PFSK-1 (cell line): ENCODE data around the gene ANKRD13B.

Experiments used
- FOXP2 ChIP-seq: optimal IDR thresholded peaks from 2 replicates; pipeline ENCODE3; 2011; ENCODE audit warnings: borderline replicate concordance, control low read depth, inconsistent platforms; ENCODE audit not compliant: insufficient read depth; ENCODE audit errors: extremely low read length, extremely low read depth
- POLR2AphosphoS5 ChIP-seq: IDR thresholded peaks from 2 replicates; pipeline ENCODE4 v1.6.1; 2012; ENCODE audit warnings: low read depth, mild to moderate bottlenecking, control low read depth, low read length, moderate library complexity
- SIN3A ChIP-seq: IDR thresholded peaks from 2 replicates; pipeline ENCODE4 v1.6.1; 2012; ENCODE audit warnings: mild to moderate bottlenecking, low read length, moderate library complexity, borderline replicate concordance; ENCODE audit not compliant: insufficient read depth
- TAF1 ChIP-seq: IDR thresholded peaks from 2 replicates; pipeline ENCODE4 v1.6.1; 2012; ENCODE audit warnings: low read length, control low read depth, borderline replicate concordance; ENCODE audit not compliant: insufficient read depth
- TF ChIP-seq, protein P1 (sequence below), 2 experiments: IDR thresholded peaks; 2 replicates each; pipeline versions ENCODE4 v1.6.1 to v1.8.0; 2011 to 2012; ENCODE audit warnings: low read depth in 2 of 2, low read length in 2 of 2, control low read depth in 1 of 2, inconsistent platforms in 1 of 2, mild to moderate bottlenecking in 1 of 2, moderate library complexity in 1 of 2; ENCODE audit not compliant: insufficient read depth in 1 of 2

The ANKRD13B gene

GRCh38 chr17:29568331-29569244 lies 24.3 kb upstream of the ANKRD13B start, which contains the start of gene TP53I13:
TP53I13 (plus strand) TSS chr17:29568701; CDS start chr17:29568759, 58 bp downstream.
- peak; percentile 49 for TF ChIP-seq FOXP2
- TF ChIP-seq, protein P1, sequence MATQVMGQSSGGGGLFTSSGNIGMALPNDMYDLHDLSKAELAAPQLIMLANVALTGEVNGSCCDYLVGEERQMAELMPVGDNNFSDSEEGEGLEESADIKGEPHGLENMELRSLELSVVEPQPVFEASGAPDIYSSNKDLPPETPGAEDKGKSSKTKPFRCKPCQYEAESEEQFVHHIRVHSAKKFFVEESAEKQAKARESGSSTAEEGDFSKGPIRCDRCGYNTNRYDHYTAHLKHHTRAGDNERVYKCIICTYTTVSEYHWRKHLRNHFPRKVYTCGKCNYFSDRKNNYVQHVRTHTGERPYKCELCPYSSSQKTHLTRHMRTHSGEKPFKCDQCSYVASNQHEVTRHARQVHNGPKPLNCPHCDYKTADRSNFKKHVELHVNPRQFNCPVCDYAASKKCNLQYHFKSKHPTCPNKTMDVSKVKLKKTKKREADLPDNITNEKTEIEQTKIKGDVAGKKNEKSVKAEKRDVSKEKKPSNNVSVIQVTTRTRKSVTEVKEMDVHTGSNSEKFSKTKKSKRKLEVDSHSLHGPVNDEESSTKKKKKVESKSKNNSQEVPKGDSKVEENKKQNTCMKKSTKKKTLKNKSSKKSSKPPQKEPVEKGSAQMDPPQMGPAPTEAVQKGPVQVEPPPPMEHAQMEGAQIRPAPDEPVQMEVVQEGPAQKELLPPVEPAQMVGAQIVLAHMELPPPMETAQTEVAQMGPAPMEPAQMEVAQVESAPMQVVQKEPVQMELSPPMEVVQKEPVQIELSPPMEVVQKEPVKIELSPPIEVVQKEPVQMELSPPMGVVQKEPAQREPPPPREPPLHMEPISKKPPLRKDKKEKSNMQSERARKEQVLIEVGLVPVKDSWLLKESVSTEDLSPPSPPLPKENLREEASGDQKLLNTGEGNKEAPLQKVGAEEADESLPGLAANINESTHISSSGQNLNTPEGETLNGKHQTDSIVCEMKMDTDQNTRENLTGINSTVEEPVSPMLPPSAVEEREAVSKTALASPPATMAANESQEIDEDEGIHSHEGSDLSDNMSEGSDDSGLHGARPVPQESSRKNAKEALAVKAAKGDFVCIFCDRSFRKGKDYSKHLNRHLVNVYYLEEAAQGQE (IDR thresholded peaks at IDR 0.05; ENCODE audit: insufficient read depth in 1 of 2, low read depth in 2 of 2, low read length in 2 of 2) = peak in 1 of 2 experiments; percentile 25; a peak in 1 of 4 replicates
- TF ChIP-seq SIN3A = no peak
- 0 out of 2 replicates have a peak, but pooled peaks have one; percentile 42 for TF ChIP-seq TAF1
- TF ChIP-seq POLR2AphosphoS5 = peak; percentile 88

DNA sequence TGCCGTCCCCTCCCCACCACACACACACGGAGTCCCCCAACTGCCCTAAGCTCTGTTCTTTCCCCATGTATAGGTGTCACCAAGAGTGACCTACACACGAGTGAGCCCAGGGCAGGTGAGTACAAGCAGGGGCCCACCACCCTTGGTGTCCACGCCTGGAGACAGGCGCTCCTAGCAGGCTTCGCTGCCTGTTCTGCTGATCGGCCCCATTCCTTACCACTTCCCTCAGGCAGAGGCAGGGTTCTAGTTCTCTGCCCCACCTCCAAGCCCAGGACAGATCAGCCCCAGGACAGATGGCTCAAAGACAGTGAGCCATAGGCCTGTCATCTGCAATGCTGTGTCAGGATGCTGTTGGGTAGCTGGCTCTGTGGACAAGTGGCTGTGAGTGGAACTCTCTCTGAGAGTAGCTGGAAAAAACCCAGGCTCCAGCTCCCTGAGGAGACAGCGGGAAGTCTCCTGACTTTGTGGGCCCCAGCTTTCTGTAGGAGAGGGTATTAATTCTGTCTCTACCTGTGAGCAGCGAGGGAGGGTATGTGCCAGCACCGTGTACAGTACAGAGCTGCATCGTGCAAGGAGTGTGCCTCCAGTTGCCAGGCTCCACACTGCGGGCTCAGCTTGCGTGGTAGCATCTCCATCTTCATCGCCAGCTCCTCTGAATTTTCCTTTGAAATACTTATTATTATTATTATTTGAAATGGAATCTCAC lies 23.5 kb upstream of the ANKRD13B start:
- no peak for TF ChIP-seq POLR2AphosphoS5
- TF ChIP-seq, protein P1 (IDR thresholded peaks at IDR 0.05; ENCODE audit: insufficient read depth in 1 of 2, low read depth in 2 of 2, low read length in 2 of 2) = no peak
- TF ChIP-seq SIN3A = no peak
- no peak for TF ChIP-seq FOXP2
- TF ChIP-seq TAF1 = no peak

- TF ChIP-seq, protein P1 (IDR thresholded peaks at IDR 0.05; ENCODE audit: insufficient read depth in 1 of 2, low read depth in 2 of 2, low read length in 2 of 2) = no peak
- TF ChIP-seq POLR2AphosphoS5 = no peak
- TF ChIP-seq TAF1 = no peak
- TF ChIP-seq FOXP2 = no peak
- no peak for TF ChIP-seq SIN3A
These were observed 22.4 kb upstream of the ANKRD13B start for GRCh38 chr17:29570521-29570920.

- TF ChIP-seq TAF1 (no peak), SIN3A (no peak), POLR2AphosphoS5 (no peak), FOXP2 (no peak)
- TF ChIP-seq, protein P1 (IDR thresholded peaks at IDR 0.05; ENCODE audit: insufficient read depth in 1 of 2, low read depth in 2 of 2, low read length in 2 of 2) = no peak
These were observed 21.4 kb upstream of the ANKRD13B start for GRCh38 chr17:29571486-29571882.
